AG04450 (cell line): Measurements from ENCODE around the gene FBXL7. TPM values are rescaled to one million over a fixed set of nuclear protein-coding genes. Genes with fewer than 3 reads are reported as not detected.

Source experiments
- CTCF ChIA-PET: fragments of 300-600, 350-600 bp; formaldehyde crosslinking; extraction: SDS; loops from one replicate; lab custom pipeline; 2022; ENCODE audit warnings: antibody characterized with exemption, inconsistent platforms; lab: Charles Lee
- POLR2A ChIA-PET: fragments of 350-600 bp; formaldehyde crosslinking; extraction: SDS; loops from one replicate; lab custom pipeline; 2021; ENCODE audit warnings: antibody characterized with exemption, inconsistent platforms; lab: Yijun Ruan, JAX
- DNase-seq: peaks from one replicate; pipeline ENCODE4 v3.0.0-alpha.2; 2011; ENCODE audit warnings: low read depth, low spot score
- H3K27ac ChIP-seq: one replicate; pipeline ENCODE4 v1.5.1; 2012; ENCODE audit warnings: low read depth, low read length, control low read depth
- H3K27me3 ChIP-seq: one replicate; pipeline ENCODE4 v1.6.0; 2012; ENCODE audit warnings: low read length; ENCODE audit not compliant: control insufficient read depth, insufficient read depth
- H3K4me3 ChIP-seq: 2 replicates; pipeline ENCODE4 v1.5.1; 2011; ENCODE audit warnings: mild to moderate bottlenecking, low read depth, low read length, control low read depth
- H3K9me3 ChIP-seq: 2 replicates; pipeline ENCODE4 v1.5.1; 2012; ENCODE audit warnings: low read length; ENCODE audit not compliant: control insufficient read depth, insufficient read depth
- CTCF ChIP-seq: IDR thresholded peaks from 2 replicates; pipeline ENCODE4 v1.5.1; 2011; ENCODE audit warnings: low read depth, low read length, control low read depth, inconsistent platforms
- polyA plus RNA-seq: library from polyadenylated mRNA; depleted of rRNA; stranded (reverse); fragments of >200 nt; gene quantifications from 2 replicates; pipeline ENCODE4 v1.2.3, GENCODE V29; 2011

The FBXL7 gene
- polyA plus RNA-seq, 1 experiment, result 10.4 TPM

- Histone ChIP-seq H3K4me3 (no peak overlapping the region), H3K9me3 (peaks cover 4% of the 10 kb centered on the region; the same call in 1 of the 2 replicates), H3K27me3 (no peaks in the 10 kb centered on the region), H3K27ac (no peak overlapping the region)
- ChIA-PET POLR2A (no interaction called here), CTCF (no interaction called here)
- DNase-seq, result no peak
- TF ChIP-seq CTCF, result no peak
These were observed 427.9 kb downstream of the FBXL7 start for GRCh38 chr5:15927710-15928380.

- H3K27me3 ChIP-seq, result no peaks in the 10 kb centered on the region
- CTCF ChIA-PET, result no interaction called here
- POLR2A ChIA-PET, result interaction anchor here (0.6 to 0.9 kb wide), 2 partner anchors 9 to 227 kb away, joined by 3 read pairs; no protein-coding TSS in a partner anchor
- TF ChIP-seq CTCF, result no peak
- H3K27ac ChIP-seq, result peak overlapping the region; percentile 43
- H3K9me3 ChIP-seq, result peaks cover 4% of the 10 kb centered on the region; the same call in 1 of the 2 replicates
- peak; percentile 67 for DNase-seq
- peak overlapping the region; percentile 1; the same call in 1 of the 2 replicates for H3K4me3 ChIP-seq
These were observed 429.8 kb downstream of the FBXL7 start for GRCh38 chr5:15929611-15930263.

DNA sequence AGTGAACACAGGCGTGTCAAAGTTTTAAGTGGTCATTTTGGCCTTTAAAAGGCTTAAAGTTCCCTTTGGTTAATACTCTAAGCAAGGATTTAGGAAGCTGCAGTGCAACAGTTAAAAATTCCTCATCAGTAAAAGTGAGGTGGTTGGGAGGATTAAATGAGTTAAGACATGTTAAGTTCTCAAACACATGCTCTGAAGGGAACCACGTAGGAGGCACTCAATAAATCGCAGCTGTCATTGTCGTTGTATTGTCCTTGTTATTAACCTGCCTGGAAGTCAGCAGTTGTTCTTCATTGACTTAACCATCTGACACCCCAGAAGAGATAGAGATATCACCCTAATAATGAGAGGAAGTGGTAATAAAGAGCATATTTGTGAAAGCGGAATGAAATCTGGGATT is 432.1 kb downstream of the FBXL7 start:
- Histone ChIP-seq H3K27ac (no peak overlapping the region), H3K9me3 (peaks cover 14% of the 10 kb centered on the region; the same call in 1 of the 2 replicates), H3K27me3 (no peaks in the 10 kb centered on the region), H3K4me3 (no peak overlapping the region)
- ChIA-PET CTCF (no interaction called here), POLR2A (no interaction called here)
- DNase-seq, result no peak
- no peak for TF ChIP-seq CTCF

GRCh38 chr5:15933259-15934207 is 433.6 kb downstream of the FBXL7 start:
- no peak for DNase-seq
- no peak for TF ChIP-seq CTCF
- Histone ChIP-seq H3K9me3 (peaks cover 9% of the 10 kb centered on the region; the same call in 1 of the 2 replicates), H3K27ac (no peak overlapping the region), H3K4me3 (no peak overlapping the region), H3K27me3 (no peaks in the 10 kb centered on the region)
- ChIA-PET CTCF (no interaction called here), POLR2A (no interaction called here)
